HG02884 (cell line): ENCODE measurements around the gene MCRIP2.
"Not testable (repeated sequence)": the region's sequence is repeated elsewhere in the genome, so short reads cannot be mapped to it uniquely, and the experiment has no call there.

ENCODE experiments used
- ATAC-seq: cut with Tn5 transposase; IDR thresholded peaks from one replicate; pipeline ENCODE4 v1.9.1; 2021; ENCODE audit warnings: mild to moderate bottlenecking, moderate library complexity; ENCODE audit not compliant: unreplicated experiment

The MCRIP2 gene

GRCh38 chr16:641326-642188 is at the start of gene MCRIP2:
TSS of gene MCRIP2 (plus strand) at chr16:641828. CDS start at chr16:641992, 164 bp downstream.
- peak; percentile 48 for ATAC-seq

DNA sequence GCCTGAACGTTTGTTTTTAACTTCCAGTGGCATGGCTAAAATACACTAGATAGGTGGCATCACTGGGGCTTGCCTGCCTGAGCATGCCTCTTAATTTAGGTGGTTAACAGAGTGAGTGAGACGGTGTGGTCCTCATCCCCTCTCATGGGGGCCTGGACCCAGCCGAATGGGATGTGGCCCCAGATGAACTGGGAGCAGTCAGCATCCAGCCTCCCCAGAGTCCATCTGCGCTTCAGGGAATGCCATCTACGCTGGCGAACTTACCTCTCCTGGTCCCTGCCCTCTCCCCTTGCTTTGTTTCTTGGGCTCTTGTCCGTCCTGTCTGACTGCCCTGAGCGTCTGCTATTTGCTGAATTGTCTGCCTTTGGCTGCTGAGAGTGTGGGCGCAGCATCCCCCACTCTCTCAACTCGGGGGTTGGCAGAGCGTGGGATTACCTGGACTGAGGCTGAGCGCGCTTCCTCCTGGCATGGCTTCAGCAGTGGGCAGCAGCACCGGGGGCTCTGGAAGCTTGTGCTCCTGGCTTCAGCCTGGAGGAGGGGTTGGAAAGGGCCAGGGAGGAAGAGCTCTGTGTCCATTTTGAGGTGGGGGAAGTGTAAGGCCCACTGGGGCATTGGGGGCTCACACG is 49.6 kb upstream of the MCRIP2 start:
- ATAC-seq, result no peak

- ATAC-seq, result no peak
Observed at GRCh38 chr16:592518-593306, 48.9 kb upstream of the MCRIP2 start.

GRCh38 chr16:593406-593805 is 48.2 kb upstream of the MCRIP2 start:
- no peak for ATAC-seq

GRCh38 chr16:593807-594206 is 47.8 kb upstream of the MCRIP2 start:
- ATAC-seq, result no peak

- no peak for ATAC-seq
Observed at GRCh38 chr16:595094-595528, 46.5 kb upstream of the MCRIP2 start.

DNA sequence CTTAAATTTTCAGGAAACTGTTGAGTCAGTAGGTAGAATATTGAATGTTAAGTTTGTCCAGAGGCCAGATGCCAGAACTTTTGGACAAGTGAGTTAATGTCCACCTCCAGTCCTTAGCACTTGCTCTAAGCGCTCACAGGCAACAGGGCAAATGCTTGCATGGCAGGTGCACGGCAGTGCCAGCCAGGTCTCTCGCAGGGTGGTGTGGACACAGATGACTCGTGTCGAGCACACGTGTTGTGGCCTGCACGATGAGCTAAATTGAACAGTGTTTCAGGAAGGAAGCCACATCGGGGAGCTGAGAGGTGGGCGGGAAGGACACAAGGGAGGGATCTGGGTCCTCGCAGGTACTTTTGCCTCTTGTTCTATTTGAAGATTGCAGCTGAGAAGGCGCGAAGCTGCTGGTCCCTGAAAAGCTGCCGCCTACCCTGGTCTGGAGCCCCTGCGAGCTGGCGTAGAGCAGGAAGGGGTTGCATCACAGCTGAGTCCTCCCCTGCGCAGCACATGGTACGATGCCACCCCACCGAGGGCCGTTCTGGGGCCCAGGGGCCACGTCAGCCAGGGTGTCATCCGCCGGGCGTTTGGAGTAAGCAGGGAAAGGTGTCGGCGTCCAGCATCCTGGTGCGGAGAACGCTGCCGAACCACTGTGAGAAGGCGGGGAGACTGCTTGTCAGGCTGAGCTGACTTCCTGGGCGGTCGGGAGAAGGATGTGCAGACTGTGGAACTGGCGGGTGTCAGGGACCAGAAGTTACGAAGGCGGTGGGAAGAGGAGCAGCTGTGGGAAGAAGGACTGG is 45.5 kb upstream of the MCRIP2 start:
- no peak for ATAC-seq

GRCh38 chr16:596736-597060 is 44.9 kb upstream of the MCRIP2 start:
- no peak for ATAC-seq

- ATAC-seq, result not testable (repeated sequence)
Observed at GRCh38 chr16:597655-598054, 44.0 kb upstream of the MCRIP2 start.

- no peak for ATAC-seq
Observed at GRCh38 chr16:598823-599739, 42.5 kb upstream of the MCRIP2 start.

GRCh38 chr16:600781-601180 is 40.8 kb upstream of the MCRIP2 start:
- no peak for ATAC-seq

DNA sequence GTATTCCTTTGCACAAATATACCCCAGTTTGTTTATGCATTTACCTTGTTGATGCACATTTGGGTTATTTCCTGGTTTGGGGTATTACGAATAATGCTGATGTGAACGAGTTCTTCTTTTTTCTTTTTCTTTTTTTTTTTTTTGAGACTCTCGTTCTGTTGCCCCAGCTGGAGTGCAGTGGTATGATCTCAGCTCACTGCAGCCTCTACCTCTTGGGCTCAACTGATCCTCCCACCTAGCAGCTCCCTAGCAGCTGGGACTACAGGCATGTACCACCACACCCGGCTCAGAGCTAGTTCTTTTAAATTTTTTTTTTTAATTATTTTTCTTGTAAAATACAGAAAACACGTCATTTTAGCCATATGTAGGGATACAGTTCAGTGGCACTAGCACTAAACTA is 37.7 kb upstream of the MCRIP2 start:
- ATAC-seq, result no peak

- ATAC-seq, result no peak
Observed at GRCh38 chr16:606656-607307, 34.8 kb upstream of the MCRIP2 start.

DNA sequence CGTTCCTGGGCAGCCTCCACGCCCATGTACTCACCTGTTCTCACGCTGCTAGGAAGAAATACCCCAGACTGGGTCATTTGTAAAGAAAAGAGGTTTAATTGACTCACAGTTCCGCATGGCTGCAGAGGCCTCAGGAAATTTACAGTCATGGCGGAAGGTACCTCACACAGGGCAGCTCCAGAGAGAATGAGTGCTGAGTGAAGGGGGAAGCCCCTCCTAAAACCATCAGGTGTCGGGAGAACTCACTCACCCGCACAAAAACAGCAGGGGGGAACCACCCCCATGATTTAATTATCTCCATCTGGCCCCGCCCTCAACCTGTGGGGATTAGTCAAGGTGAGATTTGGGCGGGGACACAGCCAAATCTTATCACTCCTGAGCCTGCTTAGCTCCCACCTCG is 33.6 kb upstream of the MCRIP2 start:
- ATAC-seq, result no peak

GRCh38 chr16:609316-609715 is 32.3 kb upstream of the MCRIP2 start:
- ATAC-seq, result no peak

GRCh38 chr16:609984-610383 is 31.6 kb upstream of the MCRIP2 start:
- ATAC-seq, result no peak

DNA sequence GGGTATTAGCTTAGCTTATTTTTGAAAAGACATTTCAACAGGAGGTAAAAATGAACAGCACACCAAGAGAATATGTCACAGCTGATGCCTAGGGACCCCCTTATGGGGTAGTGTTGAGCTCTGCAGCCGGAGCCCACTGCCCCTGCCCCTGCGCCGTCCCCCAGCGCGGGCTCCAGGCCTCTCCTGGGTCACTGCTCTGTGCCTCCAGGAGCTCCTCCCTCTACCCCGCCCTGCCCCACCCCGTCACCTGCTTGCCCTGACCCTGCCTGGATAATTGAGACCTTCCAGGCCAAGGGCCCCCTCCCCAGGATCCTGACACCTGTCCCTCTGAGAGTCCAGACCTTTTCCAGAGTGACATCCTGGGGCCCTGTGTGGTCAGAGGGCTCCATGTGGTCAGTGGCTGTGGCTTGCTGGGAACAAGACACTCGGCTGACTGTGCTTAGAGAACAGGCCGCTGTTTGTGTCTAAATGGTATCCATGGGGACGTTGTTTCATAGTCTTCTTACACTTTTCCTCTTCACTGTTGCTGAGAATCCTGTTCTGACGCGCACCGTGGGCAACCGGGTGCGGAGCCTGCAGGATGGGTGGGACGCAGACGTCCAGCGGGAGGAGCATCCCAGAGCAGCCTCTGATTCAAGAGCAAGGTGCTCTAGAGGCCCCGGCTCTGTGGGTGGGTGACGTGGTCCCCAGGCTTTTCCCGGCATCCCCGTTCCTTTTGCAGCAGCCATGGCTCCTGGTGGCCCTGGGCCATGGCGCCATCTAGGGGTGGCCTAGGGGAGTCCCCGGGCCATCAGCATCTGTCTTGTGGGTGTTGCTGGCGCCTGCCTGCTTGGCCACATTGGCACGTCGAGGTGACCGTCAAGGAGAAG is 30.9 kb upstream of the MCRIP2 start:
- ATAC-seq, result no peak

GRCh38 chr16:615122-615521 is 26.5 kb upstream of the MCRIP2 start:
- no peak for ATAC-seq
